ENCODE results near the gene SFTPA1.
"Not testable (repeated sequence)": the region's sequence is repeated elsewhere in the genome, so short reads cannot be mapped to it uniquely, and the experiment has no call there.

The SFTPA1 gene

DNA sequence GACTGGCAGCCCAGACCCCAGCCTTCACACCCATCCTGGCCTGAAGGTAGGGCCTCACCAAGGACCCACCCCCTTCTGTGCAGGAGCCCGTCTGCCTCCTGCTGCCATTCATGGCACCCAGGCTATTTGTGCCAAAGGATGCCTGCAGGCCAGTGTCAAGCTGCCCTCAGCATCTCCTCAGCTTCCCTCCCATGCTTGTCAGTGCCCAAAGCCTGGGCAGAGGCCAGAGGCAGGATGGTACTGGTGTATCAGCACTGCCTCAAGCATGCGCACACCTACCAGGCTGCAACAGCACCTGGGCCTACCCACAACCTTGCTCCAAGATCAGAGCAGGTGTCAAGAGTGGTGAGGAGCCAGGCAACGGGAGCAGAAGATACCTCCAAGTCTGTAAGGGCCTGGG is 27.6 kb downstream of the SFTPA1 start:
- H3K4me3 ChIP-seq (ENCODE audit: low read depth, low read length) = no peak overlapping the region
- DNase-seq (ENCODE audit: low read depth, low spot score) = no peak
- in situ Hi-C loops (cut with HindIII; ENCODE audit: low sequenced_read_pairs) = no loop called here
- TF ChIP-seq, protein P1, sequence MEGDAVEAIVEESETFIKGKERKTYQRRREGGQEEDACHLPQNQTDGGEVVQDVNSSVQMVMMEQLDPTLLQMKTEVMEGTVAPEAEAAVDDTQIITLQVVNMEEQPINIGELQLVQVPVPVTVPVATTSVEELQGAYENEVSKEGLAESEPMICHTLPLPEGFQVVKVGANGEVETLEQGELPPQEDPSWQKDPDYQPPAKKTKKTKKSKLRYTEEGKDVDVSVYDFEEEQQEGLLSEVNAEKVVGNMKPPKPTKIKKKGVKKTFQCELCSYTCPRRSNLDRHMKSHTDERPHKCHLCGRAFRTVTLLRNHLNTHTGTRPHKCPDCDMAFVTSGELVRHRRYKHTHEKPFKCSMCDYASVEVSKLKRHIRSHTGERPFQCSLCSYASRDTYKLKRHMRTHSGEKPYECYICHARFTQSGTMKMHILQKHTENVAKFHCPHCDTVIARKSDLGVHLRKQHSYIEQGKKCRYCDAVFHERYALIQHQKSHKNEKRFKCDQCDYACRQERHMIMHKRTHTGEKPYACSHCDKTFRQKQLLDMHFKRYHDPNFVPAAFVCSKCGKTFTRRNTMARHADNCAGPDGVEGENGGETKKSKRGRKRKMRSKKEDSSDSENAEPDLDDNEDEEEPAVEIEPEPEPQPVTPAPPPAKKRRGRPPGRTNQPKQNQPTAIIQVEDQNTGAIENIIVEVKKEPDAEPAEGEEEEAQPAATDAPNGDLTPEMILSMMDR (IDR thresholded peaks at IDR 0.05; ENCODE audit: low read depth, low read length) = no peak

- H3K4me3 ChIP-seq (ENCODE audit: low read depth, low read length); in situ Hi-C loops (cut with HindIII; ENCODE audit: low sequenced_read_pairs); DNase-seq (ENCODE audit: low read depth, low spot score): not testable (repeated sequence)
Observed at GRCh38 chr10:79652695-79653094, 42.0 kb downstream of the SFTPA1 start.

GRCh38 chr10:79663287-79663686 is 52.5 kb downstream of the SFTPA1 start:
- DNase-seq (ENCODE audit: low read depth, low spot score); H3K4me3 ChIP-seq (ENCODE audit: low read depth, low read length); in situ Hi-C loops (cut with HindIII; ENCODE audit: low sequenced_read_pairs): not testable (repeated sequence)

GRCh38 chr10:79664686-79665085 is 53.9 kb downstream of the SFTPA1 start:
- DNase-seq (ENCODE audit: low read depth, low spot score); in situ Hi-C loops (cut with HindIII; ENCODE audit: low sequenced_read_pairs); H3K4me3 ChIP-seq (ENCODE audit: low read depth, low read length): not testable (repeated sequence)

Data from astrocyte of the spinal cord (primary cell).